GM10266 (cell line): ENCODE data around the gene SPATA31E1.

ENCODE experiments used
- DNase-seq: peaks from one replicate; pipeline ENCODE4 v3.0.0; 2012; ENCODE audit errors: extremely low spot score
- CTCF ChIP-seq: IDR thresholded peaks from 2 replicates; pipeline ENCODE4 v1.5.1; 2012; ENCODE audit warnings: mild to moderate bottlenecking, low read depth; ENCODE audit not compliant: control insufficient read depth, insufficient read depth; ENCODE audit errors: missing control alignments

Gene SPATA31E1

GRCh38 chr9:87863882-87864465 is 18.7 kb upstream of the SPATA31E1 start:
- no peak for TF ChIP-seq CTCF
- no peak for DNase-seq

DNA sequence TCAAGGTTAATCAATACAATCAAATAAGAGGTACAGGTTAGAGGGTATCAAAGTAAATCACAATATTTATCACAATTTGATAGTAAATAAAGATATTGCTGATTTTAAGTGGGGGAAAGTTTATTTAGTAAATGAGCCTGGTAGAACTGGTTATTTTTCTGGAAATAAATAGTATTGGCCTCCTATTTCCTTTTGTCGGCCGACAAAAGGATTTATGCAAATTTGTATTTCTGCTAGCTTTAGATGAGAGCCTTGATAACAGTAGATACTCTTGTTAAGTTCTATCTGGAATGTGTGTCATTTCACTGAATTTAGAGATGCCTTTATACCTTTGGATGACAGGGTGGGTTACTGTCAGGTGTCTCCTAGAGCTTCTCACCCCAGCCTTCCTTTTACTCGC is 17.8 kb upstream of the SPATA31E1 start:
- DNase-seq, result no peak
- TF ChIP-seq CTCF, result no peak

DNA sequence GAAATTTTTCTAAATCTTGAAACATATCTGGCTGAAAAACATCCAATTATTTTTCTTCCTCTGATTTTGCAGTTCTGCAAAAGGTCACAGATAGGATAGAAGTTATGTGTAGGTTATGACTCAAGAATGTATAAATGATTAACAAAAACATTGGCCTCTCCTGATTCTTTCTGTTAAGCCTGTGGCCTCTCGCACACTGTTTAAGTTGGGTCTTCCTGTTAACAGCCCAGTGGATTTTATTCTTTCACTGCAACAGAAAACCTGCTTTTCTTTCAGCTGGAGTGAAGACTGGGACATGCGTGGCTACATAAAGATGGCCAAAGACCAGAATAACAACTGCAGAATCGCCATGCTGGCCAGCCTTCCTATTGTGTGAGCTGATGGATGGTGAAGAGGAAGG is 17.1 kb upstream of the SPATA31E1 start:
- no peak for DNase-seq
- no peak for TF ChIP-seq CTCF

- no peak for TF ChIP-seq CTCF
- no peak for DNase-seq
Measured at GRCh38 chr9:87867391-87867790, 15.3 kb upstream of the SPATA31E1 start.

DNA sequence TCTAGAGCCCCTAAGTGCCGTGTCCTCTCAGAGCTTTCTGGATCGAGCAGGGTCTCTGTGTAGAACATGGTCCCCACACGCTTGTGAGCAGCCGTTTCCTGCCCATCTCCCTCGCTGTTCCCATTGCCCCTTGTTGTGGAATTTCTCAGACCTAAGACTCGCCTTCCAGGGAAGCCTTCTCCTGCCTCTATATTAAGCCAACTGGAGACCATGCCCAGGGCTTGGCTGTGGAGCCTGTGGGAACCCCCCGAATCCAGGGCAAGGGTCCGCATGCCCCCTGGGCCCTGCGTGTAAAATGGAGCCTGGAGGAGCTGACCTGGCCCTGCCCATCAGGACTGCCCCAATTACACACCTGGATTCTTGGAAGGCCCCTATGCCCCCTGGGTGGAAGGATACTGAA is 14.5 kb upstream of the SPATA31E1 start:
- no peak for DNase-seq
- TF ChIP-seq CTCF, result no peak

GRCh38 chr9:87868635-87869034 is 14.0 kb upstream of the SPATA31E1 start:
- no peak for TF ChIP-seq CTCF
- no peak for DNase-seq

DNA sequence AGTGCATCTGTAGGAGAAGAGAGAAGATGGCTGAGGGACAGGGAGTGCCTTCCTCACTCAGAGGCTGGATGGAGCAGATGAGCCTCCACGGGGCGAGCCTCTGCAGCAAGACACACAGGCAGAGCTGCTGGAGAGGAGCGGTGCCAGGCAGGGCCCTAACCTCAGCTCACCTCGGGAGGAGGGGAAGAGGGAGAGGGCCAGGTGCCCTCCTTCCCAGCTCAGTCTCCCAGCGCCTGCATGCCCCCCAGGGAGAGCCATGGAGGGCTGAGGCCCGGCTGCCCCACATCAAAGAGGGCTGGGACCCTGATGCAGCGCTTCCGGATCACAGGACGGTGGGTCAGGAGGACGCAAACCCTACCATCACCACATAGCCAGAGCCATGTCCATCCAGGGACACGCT is 13.6 kb upstream of the SPATA31E1 start:
- no peak for DNase-seq
- no peak for TF ChIP-seq CTCF
